GM21723 (cell line): ENCODE measurements around the gene ANKUB1.
"Not testable (repeated sequence)": the region's sequence is repeated elsewhere in the genome, so short reads cannot be mapped to it uniquely, and the experiment has no call there.

ENCODE experiments used
- ATAC-seq: cut with Tn5 transposase; IDR thresholded peaks from one replicate; pipeline ENCODE4 v1.9.1; 2021; ENCODE audit warnings: mild to moderate bottlenecking, moderate library complexity; ENCODE audit not compliant: unreplicated experiment

The ANKUB1 gene

GRCh38 chr3:149792452-149793270 is at the start of gene ANKUB1:
Gene ANKUB1, minus strand, starts transcription at chr3:149792554. Its CDS starts 188 bp downstream, at chr3:149792366.
- no peak for ATAC-seq

GRCh38 chr3:149839896-149840295 is 47.5 kb upstream of the ANKUB1 start:
- ATAC-seq: no peak

GRCh38 chr3:149839469-149839868 is 47.1 kb upstream of the ANKUB1 start:
- ATAC-seq: not testable (repeated sequence)

GRCh38 chr3:149838491-149838890 is 46.1 kb upstream of the ANKUB1 start:
- not testable (repeated sequence) for ATAC-seq

GRCh38 chr3:149833241-149833640 is 40.9 kb upstream of the ANKUB1 start:
- ATAC-seq: no peak

- no peak for ATAC-seq
Observed at GRCh38 chr3:149832086-149832485, 39.7 kb upstream of the ANKUB1 start.

- ATAC-seq: no peak
Observed at GRCh38 chr3:149831321-149831720, 39.0 kb upstream of the ANKUB1 start.

GRCh38 chr3:149830902-149831301 is 38.5 kb upstream of the ANKUB1 start:
- ATAC-seq: no peak

- not testable (repeated sequence) for ATAC-seq
Observed at GRCh38 chr3:149829631-149830030, 37.3 kb upstream of the ANKUB1 start.

- no peak for ATAC-seq
Observed at GRCh38 chr3:149828390-149828789, 36.0 kb upstream of the ANKUB1 start.

GRCh38 chr3:149826636-149827035 is 34.3 kb upstream of the ANKUB1 start:
- no peak for ATAC-seq

- ATAC-seq: no peak
Observed at GRCh38 chr3:149820183-149820582, 27.8 kb upstream of the ANKUB1 start.

- ATAC-seq: no peak
Observed at GRCh38 chr3:149819432-149819831, 27.1 kb upstream of the ANKUB1 start.

- no peak for ATAC-seq
Observed at GRCh38 chr3:149816986-149817385, 24.6 kb upstream of the ANKUB1 start.

GRCh38 chr3:149816311-149816710 is 24.0 kb upstream of the ANKUB1 start:
- no peak for ATAC-seq

- ATAC-seq: no peak
Observed at GRCh38 chr3:149815728-149816127, 23.4 kb upstream of the ANKUB1 start.

- ATAC-seq: no peak
Observed at GRCh38 chr3:149815321-149815720, 23.0 kb upstream of the ANKUB1 start.

GRCh38 chr3:149813367-149814281 is 21.3 kb upstream of the ANKUB1 start:
- ATAC-seq: peak; percentile 27

GRCh38 chr3:149812606-149813366 is 20.4 kb upstream of the ANKUB1 start, which contains the start of gene RNF13:
Gene RNF13, plus strand, starts transcription at chr3:149813215. Its CDS starts 32,812 bp downstream, at chr3:149846027.
- ATAC-seq: peak; percentile 94

- no peak for ATAC-seq
Observed at GRCh38 chr3:149812165-149812605, 19.8 kb upstream of the ANKUB1 start.

- ATAC-seq: no peak
Observed at GRCh38 chr3:149810846-149811245, 18.5 kb upstream of the ANKUB1 start.
